Ishikawa (cell line): ENCODE results near the gene ARMC2.

Experiments used
- CREB1 ChIP-seq: IDR thresholded peaks from 2 replicates; pipeline ENCODE4 v1.6.1; 2012; ENCODE audit warnings: low read depth
- EP300 ChIP-seq: IDR thresholded peaks from 2 replicates; pipeline ENCODE4 v1.6.1; 2012; ENCODE audit warnings: borderline replicate concordance
- MAX ChIP-seq: IDR thresholded peaks from 2 replicates; pipeline ENCODE4 v1.6.1; 2012
- REST ChIP-seq: IDR thresholded peaks from 2 replicates; pipeline ENCODE4 v1.6.1; 2012; ENCODE audit warnings: low read depth, mild to moderate bottlenecking
- TAF1 ChIP-seq: IDR thresholded peaks from 2 replicates; pipeline ENCODE4 v1.6.1; 2012; ENCODE audit warnings: low read depth, mild to moderate bottlenecking

- TF ChIP-seq CREB1, result no peak
- TF ChIP-seq EP300, result no peak
- TF ChIP-seq TAF1, result no peak
- TF ChIP-seq REST, result no peak
- TF ChIP-seq MAX, result no peak
Observed at GRCh38 chr6:108806665-108807064, 41.6 kb upstream of the ARMC2 start.
